K562 treated with DMSO at 1 percent for 48 hours (cell line): ENCODE data around the gene NR2C1. TPM values are rescaled to one million over a fixed set of nuclear protein-coding genes. Genes with fewer than 3 reads are reported as not detected.

Experiments
- total RNA-seq: library from RNA; unstranded; fragments of 300-600 nt; gene quantifications from 2 replicates; pipeline ENCODE4 v1.2.3, GENCODE V29; 2022; ENCODE audit warnings: low replicate concordance; ENCODE audit errors: extremely low read depth

NR2C1 gene
- total RNA-seq, result not detected in 2 replicates

DNA sequence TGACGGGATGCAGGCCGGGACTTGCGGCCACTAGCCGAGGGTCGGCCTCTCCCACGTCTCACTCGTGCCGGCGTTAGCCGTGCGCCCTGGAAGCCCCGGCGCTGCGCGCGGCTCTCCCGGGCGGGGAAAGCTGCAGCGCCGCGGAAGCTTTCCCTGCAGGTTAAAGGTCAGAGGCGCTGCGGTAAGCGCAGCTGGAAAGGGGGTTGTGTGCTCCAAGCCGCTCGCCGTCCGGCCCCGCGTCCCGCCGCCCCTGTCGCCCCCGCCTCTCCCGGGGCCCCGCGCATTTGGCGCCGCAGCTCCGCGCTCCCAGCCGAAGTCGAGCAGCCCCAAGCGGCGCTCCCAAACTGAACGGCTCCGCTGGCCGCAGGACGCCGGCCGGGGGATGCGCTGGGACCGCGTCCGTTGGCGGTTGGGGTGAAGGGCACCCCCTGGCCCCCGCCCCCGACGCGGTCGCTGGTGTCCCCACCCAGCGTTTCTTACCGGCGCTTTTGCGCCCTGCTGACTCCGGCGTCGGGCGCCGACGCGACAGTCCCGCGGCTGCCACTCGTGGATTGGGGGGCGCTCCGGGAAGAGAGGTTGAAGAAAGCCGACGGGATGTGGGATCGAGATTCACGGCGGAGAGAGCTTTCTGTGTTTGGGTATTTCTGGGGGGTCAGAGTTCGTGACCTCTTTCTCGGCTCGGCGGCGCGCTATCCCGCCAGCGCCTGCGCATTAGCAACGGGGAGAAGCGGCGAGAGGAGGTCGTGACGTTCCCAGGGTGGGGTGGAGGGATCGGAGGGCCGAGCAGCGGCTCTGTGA, at the start of gene NR2C1:
Gene NR2C1 (minus strand): TSS at position 719 of the 798 bp plus-strand sequence. CDS start 6,234 bp downstream, outside the sequence.

DNA sequence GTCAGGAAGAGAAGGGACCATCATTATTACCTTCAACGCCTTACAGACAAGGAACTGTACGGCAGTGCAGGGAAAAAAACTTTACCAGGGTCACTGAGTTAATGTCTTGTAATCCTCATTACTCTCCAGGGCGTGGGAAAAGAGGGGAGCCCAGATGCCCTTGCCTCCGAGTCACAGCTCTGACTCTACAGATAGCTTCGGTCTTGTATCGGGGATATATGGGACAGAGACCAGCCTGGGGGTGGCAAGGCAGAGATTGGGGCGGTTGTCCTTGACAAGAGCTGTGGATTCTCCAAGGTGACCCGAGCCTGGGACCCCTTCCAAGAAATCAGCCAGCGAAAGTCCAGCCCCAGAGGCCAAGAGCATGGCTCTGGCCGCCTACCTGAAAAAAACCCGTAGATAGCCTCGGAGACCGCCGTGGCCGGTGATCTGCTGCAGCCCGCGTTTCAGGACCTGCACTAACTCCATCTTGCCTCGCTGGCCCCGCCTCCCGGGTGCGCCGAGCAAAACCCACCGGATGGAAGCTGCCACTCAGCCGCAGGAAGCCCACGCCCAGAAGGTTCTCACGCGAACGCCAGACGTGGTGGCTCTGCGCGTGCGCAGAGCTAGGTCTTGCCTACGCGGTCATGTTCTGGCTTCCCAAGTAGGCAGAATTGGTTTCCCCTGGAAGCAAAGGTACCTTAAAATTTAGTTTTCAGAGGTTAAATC, 70.1 kb downstream of the NR2C1 start, which contains the start of gene NDUFA12:
Gene NDUFA12 (minus strand): TSS at position 485 of the 708 bp plus-strand sequence. CDS start 17 bp downstream, at position 468.

Other genes with a start within 250 kb of the NR2C1 start
- gene NDUFA12, start 69.9 kb downstream of the NR2C1 start, total RNA-seq, result not detected in 2 replicates
- not detected in 2 replicates for gene FGD6, start 143.8 kb upstream of the NR2C1 start, total RNA-seq
- 145 TPM in 1 of 2 replicates, not detected in the other for gene VEZT, start 144.2 kb upstream of the NR2C1 start, total RNA-seq